Measurements from ENCODE around the gene SHH. TPM values are rescaled to one million over a fixed set of nuclear protein-coding genes. Genes with fewer than 3 reads are reported as not detected.

SHH gene
- total RNA-seq, 1 experiment from 2014 or later = 0.26 TPM

DNA sequence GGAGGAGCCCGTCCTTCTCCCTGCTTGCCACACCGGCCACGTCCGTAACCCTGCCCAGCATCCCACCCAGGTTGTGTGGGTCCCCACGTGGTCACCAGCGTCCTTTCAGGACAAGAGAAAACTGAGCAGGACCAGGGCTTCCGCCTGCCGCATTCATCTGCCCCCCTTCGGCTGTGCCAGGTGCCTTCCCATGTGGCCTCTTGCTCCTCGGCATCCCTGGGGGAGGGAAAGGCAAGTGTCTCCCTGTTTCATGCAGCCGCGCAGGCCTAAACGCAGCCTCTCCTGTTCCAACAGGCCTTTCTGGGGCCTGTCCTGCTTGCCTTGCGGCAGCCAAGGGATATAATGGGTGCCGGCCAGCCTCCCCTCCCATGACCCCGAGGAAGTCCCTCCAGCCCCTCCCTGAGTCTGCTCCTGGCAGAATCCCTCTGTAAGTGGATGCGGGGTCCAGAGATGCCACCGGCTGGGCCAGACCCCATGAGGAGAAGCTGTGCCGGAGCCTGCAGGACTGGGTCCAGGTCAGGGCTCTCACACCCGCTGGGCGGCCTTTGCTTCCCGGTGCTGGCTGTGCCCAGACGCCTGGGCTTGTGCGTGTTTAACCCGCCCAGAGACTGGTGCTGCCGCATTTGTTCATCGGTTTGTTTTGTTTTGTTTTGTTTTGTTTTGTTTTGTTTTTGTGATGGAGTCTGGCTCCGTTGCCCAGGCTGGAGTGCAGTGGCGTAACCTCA, 23.1 kb downstream of the SHH start:
- Mint-ChIP-seq H3K4me3 (no peak overlapping the region), H3K27me3 (ENCODE audit: low read depth) (peaks cover 35% of the 10 kb centered on the region), H3K9me3 (peaks cover 3% of the 10 kb centered on the region; the same call in 1 of the 2 replicates), H3K4me1 (peaks cover 4% of the 10 kb centered on the region), H3K36me3 (no peaks in the 10 kb centered on the region), H3K27ac (no peak overlapping the region)
- ATAC-seq (no peak), DNase-seq (ENCODE audit: low spot score) (no peak)
- CTCF ChIA-PET = interaction anchor here (1.2 kb wide), 1 partner anchor 190 kb away, joined by 4 read pairs; no protein-coding TSS in a partner anchor
- TF ChIP-seq, protein P1, sequence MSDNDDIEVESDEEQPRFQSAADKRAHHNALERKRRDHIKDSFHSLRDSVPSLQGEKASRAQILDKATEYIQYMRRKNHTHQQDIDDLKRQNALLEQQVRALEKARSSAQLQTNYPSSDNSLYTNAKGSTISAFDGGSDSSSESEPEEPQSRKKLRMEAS (CRISPR knock-in tag; IDR thresholded peaks at IDR 0.05) = no peak
- TF ChIP-seq TEAD1 (CRISPR knock-in tag; IDR thresholded peaks at IDR 0.05) (no peak), FOXK1 (CRISPR knock-in tag; IDR thresholded peaks at IDR 0.05) (no peak), EMX1 (CRISPR knock-in tag; IDR thresholded peaks at IDR 0.05) (no peak), MYBL2 (CRISPR knock-in tag; IDR thresholded peaks at IDR 0.05) (no peak), TCF7 (CRISPR knock-in tag; IDR thresholded peaks at IDR 0.05; ENCODE audit: low read depth) (no peak), NR1H2 (CRISPR knock-in tag; IDR thresholded peaks at IDR 0.05) (no peak), ZNF423 (CRISPR knock-in tag; IDR thresholded peaks at IDR 0.05) (no peak)
- TF ChIP-seq, protein P2, sequence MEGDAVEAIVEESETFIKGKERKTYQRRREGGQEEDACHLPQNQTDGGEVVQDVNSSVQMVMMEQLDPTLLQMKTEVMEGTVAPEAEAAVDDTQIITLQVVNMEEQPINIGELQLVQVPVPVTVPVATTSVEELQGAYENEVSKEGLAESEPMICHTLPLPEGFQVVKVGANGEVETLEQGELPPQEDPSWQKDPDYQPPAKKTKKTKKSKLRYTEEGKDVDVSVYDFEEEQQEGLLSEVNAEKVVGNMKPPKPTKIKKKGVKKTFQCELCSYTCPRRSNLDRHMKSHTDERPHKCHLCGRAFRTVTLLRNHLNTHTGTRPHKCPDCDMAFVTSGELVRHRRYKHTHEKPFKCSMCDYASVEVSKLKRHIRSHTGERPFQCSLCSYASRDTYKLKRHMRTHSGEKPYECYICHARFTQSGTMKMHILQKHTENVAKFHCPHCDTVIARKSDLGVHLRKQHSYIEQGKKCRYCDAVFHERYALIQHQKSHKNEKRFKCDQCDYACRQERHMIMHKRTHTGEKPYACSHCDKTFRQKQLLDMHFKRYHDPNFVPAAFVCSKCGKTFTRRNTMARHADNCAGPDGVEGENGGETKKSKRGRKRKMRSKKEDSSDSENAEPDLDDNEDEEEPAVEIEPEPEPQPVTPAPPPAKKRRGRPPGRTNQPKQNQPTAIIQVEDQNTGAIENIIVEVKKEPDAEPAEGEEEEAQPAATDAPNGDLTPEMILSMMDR (IDR thresholded peaks at IDR 0.05) = no peak
- TF ChIP-seq, protein P3, sequence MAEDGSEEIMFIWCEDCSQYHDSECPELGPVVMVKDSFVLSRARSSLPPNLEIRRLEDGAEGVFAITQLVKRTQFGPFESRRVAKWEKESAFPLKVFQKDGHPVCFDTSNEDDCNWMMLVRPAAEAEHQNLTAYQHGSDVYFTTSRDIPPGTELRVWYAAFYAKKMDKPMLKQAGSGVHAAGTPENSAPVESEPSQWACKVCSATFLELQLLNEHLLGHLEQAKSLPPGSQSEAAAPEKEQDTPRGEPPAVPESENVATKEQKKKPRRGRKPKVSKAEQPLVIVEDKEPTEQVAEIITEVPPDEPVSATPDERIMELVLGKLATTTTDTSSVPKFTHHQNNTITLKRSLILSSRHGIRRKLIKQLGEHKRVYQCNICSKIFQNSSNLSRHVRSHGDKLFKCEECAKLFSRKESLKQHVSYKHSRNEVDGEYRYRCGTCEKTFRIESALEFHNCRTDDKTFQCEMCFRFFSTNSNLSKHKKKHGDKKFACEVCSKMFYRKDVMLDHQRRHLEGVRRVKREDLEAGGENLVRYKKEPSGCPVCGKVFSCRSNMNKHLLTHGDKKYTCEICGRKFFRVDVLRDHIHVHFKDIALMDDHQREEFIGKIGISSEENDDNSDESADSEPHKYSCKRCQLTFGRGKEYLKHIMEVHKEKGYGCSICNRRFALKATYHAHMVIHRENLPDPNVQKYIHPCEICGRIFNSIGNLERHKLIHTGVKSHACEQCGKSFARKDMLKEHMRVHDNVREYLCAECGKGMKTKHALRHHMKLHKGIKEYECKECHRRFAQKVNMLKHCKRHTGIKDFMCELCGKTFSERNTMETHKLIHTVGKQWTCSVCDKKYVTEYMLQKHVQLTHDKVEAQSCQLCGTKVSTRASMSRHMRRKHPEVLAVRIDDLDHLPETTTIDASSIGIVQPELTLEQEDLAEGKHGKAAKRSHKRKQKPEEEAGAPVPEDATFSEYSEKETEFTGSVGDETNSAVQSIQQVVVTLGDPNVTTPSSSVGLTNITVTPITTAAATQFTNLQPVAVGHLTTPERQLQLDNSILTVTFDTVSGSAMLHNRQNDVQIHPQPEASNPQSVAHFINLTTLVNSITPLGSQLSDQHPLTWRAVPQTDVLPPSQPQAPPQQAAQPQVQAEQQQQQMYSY (CRISPR knock-in tag; IDR thresholded peaks at IDR 0.05) = no peak
- TF ChIP-seq, protein P4, sequence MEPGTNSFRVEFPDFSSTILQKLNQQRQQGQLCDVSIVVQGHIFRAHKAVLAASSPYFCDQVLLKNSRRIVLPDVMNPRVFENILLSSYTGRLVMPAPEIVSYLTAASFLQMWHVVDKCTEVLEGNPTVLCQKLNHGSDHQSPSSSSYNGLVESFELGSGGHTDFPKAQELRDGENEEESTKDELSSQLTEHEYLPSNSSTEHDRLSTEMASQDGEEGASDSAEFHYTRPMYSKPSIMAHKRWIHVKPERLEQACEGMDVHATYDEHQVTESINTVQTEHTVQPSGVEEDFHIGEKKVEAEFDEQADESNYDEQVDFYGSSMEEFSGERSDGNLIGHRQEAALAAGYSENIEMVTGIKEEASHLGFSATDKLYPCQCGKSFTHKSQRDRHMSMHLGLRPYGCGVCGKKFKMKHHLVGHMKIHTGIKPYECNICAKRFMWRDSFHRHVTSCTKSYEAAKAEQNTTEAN (CRISPR knock-in tag; IDR thresholded peaks at IDR 0.05) = no peak
- POLR2A ChIA-PET = no interaction called here

DNA sequence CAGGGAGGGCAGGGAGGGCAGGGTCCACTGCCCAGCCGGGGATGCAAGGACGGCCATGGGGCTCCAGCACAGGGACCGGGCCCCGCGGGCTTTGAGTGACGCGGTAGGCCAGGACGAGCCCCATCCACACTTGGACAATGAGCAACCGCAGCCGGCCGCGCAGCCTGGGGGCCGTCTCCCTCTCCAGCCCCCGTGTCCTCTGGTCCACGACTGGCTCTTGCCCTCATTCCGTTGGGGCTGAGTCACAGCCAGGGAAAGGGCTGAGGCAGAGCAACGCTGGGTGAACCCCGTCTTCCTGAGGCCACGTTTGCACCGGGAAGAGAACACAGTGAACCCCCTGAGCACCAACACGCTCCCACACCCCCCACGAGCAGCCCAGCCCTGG, 23.7 kb downstream of the SHH start:
- H3K36me3 Mint-ChIP-seq = no peaks in the 10 kb centered on the region
- DNase-seq (ENCODE audit: low spot score) = no peak
- TF ChIP-seq ZNF121 (CRISPR knock-in tag; IDR thresholded peaks at IDR 0.05) (no peak), TP53 (CRISPR knock-in tag; IDR thresholded peaks at IDR 0.05) (no peak), ZNF423 (CRISPR knock-in tag; IDR thresholded peaks at IDR 0.05) (no peak), JUN (CRISPR knock-in tag; IDR thresholded peaks at IDR 0.05) (no peak), GTF2I (CRISPR knock-in tag; conservative IDR thresholded peaks at IDR 0.05) (no peak), OVOL2 (CRISPR knock-in tag; IDR thresholded peaks at IDR 0.05; ENCODE audit: borderline replicate concordance) (no peak)
- TF ChIP-seq, protein P5, sequence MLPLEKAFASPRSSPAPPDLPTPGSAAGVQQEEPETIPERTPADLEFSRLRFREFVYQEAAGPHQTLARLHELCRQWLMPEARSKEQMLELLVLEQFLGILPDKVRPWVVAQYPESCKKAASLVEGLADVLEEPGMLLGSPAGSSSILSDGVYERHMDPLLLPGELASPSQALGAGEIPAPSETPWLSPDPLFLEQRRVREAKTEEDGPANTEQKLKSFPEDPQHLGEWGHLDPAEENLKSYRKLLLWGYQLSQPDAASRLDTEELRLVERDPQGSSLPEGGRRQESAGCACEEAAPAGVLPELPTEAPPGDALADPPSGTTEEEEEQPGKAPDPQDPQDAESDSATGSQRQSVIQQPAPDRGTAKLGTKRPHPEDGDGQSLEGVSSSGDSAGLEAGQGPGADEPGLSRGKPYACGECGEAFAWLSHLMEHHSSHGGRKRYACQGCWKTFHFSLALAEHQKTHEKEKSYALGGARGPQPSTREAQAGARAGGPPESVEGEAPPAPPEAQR (CRISPR knock-in tag; IDR thresholded peaks at IDR 0.05) = no peak
- TF ChIP-seq, protein P6, sequence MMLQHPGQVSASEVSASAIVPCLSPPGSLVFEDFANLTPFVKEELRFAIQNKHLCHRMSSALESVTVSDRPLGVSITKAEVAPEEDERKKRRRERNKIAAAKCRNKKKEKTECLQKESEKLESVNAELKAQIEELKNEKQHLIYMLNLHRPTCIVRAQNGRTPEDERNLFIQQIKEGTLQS (CRISPR knock-in tag; conservative IDR thresholded peaks at IDR 0.05) = no peak
- TF ChIP-seq, protein P7, sequence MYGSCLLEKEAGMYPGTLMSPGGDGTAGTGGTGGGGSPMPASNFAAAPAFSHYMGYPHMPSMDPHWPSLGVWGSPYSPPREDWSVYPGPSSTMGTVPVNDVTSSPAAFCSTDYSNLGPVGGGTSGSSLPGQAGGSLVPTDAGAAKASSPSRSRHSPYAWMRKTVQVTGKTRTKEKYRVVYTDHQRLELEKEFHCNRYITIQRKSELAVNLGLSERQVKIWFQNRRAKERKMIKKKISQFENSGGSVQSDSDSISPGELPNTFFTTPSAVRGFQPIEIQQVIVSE (CRISPR knock-in tag; IDR thresholded peaks at IDR 0.05; ENCODE audit: borderline replicate concordance) = no peak
- TF ChIP-seq, protein P3 (CRISPR knock-in tag; IDR thresholded peaks at IDR 0.05) = no peak

More for the DNA sequence above, 23.7 kb downstream of the SHH start:
- CTCF ChIA-PET = interaction anchor here (1.7 kb wide), 1 partner anchor 190 kb away, joined by 13 read pairs; no protein-coding TSS in a partner anchor
- Mint-ChIP-seq H3K27ac (no peak overlapping the region), H3K4me1 (peaks cover 4% of the 10 kb centered on the region), H3K9me3 (peaks cover 3% of the 10 kb centered on the region; the same call in 1 of the 2 replicates), H3K27me3 (ENCODE audit: low read depth) (peaks cover 34% of the 10 kb centered on the region), H3K4me3 (no peak overlapping the region)
- no peak for ATAC-seq
- POLR2A ChIA-PET = no interaction called here

Data from WTC11 (cell line).